HG03175 (cell line): ENCODE measurements around the gene C12orf57.

Source experiments
- ATAC-seq: cut with Tn5 transposase; IDR thresholded peaks from one replicate; pipeline ENCODE4 v1.9.1; 2021; ENCODE audit warnings: mild to moderate bottlenecking, moderate library complexity; ENCODE audit not compliant: unreplicated experiment

C12orf57 gene

GRCh38 chr12:6987956-6988553 is 44.2 kb downstream of the C12orf57 start:
- ATAC-seq, result no peak
